ENCODE data around the gene TXNL1.

DNA sequence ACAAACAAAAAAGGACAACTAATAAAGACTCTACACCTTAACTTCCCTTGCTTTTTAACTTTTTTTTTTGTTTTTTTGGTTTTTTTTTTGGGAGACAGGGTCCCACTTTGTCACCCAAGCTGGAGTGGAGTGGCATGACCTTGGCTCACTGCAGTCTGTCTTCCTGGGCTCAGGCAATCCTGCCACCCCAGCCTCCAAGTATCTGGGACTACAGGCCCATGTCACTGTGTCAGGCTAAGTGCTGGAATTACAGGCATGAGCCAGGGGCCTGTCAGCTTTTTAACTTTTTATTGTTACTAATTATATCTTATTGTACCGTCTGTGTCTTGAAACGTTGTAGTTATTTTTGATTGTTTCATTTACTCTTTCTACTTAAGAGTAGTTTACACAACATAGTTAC lies 38.2 kb upstream of the TXNL1 start:
- TF ChIP-seq, protein P1, sequence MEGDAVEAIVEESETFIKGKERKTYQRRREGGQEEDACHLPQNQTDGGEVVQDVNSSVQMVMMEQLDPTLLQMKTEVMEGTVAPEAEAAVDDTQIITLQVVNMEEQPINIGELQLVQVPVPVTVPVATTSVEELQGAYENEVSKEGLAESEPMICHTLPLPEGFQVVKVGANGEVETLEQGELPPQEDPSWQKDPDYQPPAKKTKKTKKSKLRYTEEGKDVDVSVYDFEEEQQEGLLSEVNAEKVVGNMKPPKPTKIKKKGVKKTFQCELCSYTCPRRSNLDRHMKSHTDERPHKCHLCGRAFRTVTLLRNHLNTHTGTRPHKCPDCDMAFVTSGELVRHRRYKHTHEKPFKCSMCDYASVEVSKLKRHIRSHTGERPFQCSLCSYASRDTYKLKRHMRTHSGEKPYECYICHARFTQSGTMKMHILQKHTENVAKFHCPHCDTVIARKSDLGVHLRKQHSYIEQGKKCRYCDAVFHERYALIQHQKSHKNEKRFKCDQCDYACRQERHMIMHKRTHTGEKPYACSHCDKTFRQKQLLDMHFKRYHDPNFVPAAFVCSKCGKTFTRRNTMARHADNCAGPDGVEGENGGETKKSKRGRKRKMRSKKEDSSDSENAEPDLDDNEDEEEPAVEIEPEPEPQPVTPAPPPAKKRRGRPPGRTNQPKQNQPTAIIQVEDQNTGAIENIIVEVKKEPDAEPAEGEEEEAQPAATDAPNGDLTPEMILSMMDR (IDR thresholded peaks at IDR 0.05), result no peak
- no peak for TF ChIP-seq POLR2A (IDR thresholded peaks at IDR 0.05)
